Kidney tubule cell (primary cell): Measurements from ENCODE around the gene GALE.
"Not testable (repeated sequence)": the region's sequence is repeated elsewhere in the genome, so short reads cannot be mapped to it uniquely, and the experiment has no call there.

Source experiments
- DNase-seq: peaks from one replicate; pipeline ENCODE4 v3.0.0-alpha.2; 2018; ENCODE audit warnings: low spot score

The GALE gene

GRCh38 chr1:23809751-23810171, 9.2 kb upstream of the GALE start:
- peak; percentile 76 for DNase-seq

- DNase-seq, result no peak
Observed at GRCh38 chr1:23807453-23807852, 6.9 kb upstream of the GALE start.

- no peak for DNase-seq
Observed at GRCh38 chr1:23806280-23806679, 5.7 kb upstream of the GALE start.

GRCh38 chr1:23805025-23805424, 4.5 kb upstream of the GALE start:
- DNase-seq, result no peak

GRCh38 chr1:23804183-23804835, 3.8 kb upstream of the GALE start:
- no peak for DNase-seq

- DNase-seq, result no peak
Observed at GRCh38 chr1:23803674-23804073, 3.1 kb upstream of the GALE start.

- DNase-seq, result not testable (repeated sequence)
Observed at GRCh38 chr1:23802809-23803342, 2.3 kb upstream of the GALE start.

- DNase-seq, result no peak
Observed at GRCh38 chr1:23801876-23802275, 1.3 kb upstream of the GALE start.

GRCh38 chr1:23801338-23801748, 789 bp upstream of the GALE start:
- no peak for DNase-seq

- DNase-seq, result peak; percentile 97
Observed at GRCh38 chr1:23799570-23800399, 769 bp downstream of the GALE start.

- DNase-seq, result no peak
Observed at GRCh38 chr1:23799255-23799569, 1.3 kb downstream of the GALE start.

GRCh38 chr1:23798662-23799142, 1.9 kb downstream of the GALE start:
- no peak for DNase-seq

- DNase-seq, result no peak
Observed at GRCh38 chr1:23797478-23798448, 2.8 kb downstream of the GALE start.

GRCh38 chr1:23796466-23797271, 3.9 kb downstream of the GALE start:
- no peak for DNase-seq

- DNase-seq, result no peak
Observed at GRCh38 chr1:23795676-23796465, 4.7 kb downstream of the GALE start.

GRCh38 chr1:23794732-23795182, 5.8 kb downstream of the GALE start:
- DNase-seq, result not testable (repeated sequence)

- no peak for DNase-seq
Observed at GRCh38 chr1:23793861-23794731, 6.5 kb downstream of the GALE start.

- peak; percentile 81 for DNase-seq
Observed at GRCh38 chr1:23793018-23793781, 7.4 kb downstream of the GALE start.
